NOMO-1 treated with DMSO at 0.1 percent for 48 hours (cell line): ENCODE measurements around the gene TM9SF2.
"Not testable (repeated sequence)": the region's sequence is repeated elsewhere in the genome, so short reads cannot be mapped to it uniquely, and the experiment has no call there.

ENCODE experiments used
- DNase-seq: peaks from one replicate; lab custom pipeline; 2025; ENCODE audit not compliant: unreplicated experiment; lab: John Stamatoyannopoulos, UW

The TM9SF2 gene

GRCh38 chr13:99501184-99501847 lies at the start of gene TM9SF2:
TM9SF2 (plus strand) TSS chr13:99501472; CDS start chr13:99501607, 135 bp downstream.
- DNase-seq, result peak; percentile 94

DNA sequence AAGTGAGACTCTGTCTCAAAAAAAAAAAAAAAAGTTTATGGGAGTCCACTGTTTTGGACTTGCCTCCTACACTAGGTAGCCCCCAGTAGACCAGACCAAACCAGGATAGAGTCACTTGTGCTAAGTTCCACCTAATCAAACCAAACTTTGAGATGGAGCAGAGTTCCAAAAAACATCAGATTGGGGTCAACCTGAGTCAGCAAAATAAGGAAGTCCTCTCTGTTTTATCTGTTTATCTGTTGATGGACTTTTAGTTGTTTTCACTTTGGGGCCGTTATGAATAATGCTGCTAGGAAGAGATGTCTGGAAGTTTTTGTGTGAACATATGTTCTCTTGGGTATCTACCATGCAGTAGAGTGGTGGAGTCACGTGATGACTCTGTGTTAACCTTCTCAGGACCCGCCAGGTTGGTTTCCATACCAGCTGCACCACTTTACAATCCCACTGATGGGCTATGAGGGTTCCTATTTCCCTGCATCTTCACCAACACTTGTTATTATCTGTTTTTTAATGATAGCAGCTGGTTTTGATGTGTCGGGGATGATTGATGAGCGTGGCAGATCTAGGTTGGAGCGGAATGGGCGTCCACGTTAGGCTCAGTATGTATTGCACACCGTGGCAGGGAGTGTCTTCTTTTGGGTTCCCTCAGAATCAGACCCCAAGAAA lies 46.6 kb upstream of the TM9SF2 start:
- no peak for DNase-seq

GRCh38 chr13:99459099-99459850 lies 42.0 kb upstream of the TM9SF2 start:
- DNase-seq, result no peak

- peak; percentile 39 for DNase-seq
Observed at GRCh38 chr13:99460802-99461201, 40.5 kb upstream of the TM9SF2 start.

- DNase-seq, result no peak
Observed at GRCh38 chr13:99463646-99464397, 37.5 kb upstream of the TM9SF2 start.

DNA sequence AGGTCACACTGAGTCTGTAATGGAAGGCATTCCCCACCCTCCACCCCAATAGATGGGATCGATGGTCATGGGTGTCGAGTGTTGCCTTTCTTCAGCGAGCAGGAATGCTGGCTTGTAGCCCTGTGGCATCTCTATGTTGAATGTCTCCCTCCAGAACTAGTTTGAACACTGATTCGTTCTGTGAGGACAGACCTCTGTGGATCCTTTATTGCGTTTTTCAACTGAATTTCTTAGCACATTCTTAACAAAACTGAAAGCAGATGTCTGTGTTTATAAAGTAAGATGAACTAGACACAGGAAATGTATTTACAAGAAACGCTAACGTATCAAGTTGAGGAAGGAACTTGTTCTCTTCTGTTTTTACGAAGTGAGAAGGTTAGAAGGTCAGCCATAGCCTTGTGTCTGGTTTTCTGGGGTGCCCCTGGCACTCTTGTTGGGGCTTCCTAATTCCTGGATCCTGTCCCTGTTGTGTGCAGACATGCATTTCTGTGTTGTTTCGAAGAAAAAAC lies 36.8 kb upstream of the TM9SF2 start:
- DNase-seq, result peak; percentile 39

- DNase-seq, result no peak
Observed at GRCh38 chr13:99465454-99465853, 35.8 kb upstream of the TM9SF2 start.

- DNase-seq, result no peak
Observed at GRCh38 chr13:99467764-99468163, 33.5 kb upstream of the TM9SF2 start.

GRCh38 chr13:99469041-99469440 lies 32.2 kb upstream of the TM9SF2 start:
- peak; percentile 57 for DNase-seq

GRCh38 chr13:99470027-99470426 lies 31.2 kb upstream of the TM9SF2 start:
- DNase-seq, result no peak

DNA sequence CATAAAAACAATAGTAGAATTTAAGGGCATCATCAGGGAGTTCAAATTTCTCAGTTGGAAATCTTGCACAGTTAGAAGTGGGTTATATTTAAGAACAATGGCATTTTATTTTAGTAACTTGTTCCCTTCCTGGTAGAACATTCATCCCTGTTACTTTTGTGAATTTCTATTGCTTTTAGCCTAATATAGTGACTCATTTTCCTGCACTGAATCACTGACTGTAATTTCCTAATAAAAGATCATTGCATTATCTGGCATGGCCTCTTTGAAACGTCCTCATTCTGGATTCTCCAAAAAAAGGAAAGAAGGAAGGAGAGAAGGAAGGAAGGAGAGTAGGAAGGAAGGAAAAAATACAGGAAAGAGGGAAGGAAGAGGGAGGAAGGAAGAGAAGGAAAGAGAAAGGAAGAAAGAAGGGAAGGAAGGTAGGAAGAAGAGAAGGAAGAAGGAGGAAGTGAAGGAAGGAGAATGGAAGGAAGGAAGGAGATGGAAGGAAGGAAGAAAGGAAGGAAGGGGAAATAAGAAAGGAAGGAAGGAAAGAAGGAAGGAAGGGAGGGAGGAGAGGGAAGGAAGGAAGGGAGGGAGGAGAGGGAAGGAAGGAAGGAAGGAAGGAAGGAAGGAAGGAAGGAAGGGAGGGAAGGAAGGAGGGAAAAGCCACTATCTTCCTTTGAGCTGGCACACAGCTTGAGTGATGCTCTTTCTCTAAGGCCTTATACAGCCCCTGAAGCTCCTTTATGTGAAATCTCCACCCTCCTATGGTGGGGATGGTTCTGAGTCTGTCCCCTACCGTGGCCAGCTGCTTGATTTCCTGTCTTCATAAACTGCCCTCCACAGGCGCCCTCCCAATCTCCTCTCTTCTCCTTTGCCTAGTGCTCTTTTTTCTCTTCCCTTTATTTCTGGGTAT lies 29.8 kb upstream of the TM9SF2 start:
- no peak for DNase-seq

- no peak for DNase-seq
Observed at GRCh38 chr13:99472122-99472440, 29.2 kb upstream of the TM9SF2 start.

- DNase-seq, result no peak
Observed at GRCh38 chr13:99473515-99473914, 27.8 kb upstream of the TM9SF2 start.

GRCh38 chr13:99476648-99477047 lies 24.6 kb upstream of the TM9SF2 start:
- DNase-seq, result no peak

- peak; percentile 29 for DNase-seq
Observed at GRCh38 chr13:99477493-99477892, 23.8 kb upstream of the TM9SF2 start.

DNA sequence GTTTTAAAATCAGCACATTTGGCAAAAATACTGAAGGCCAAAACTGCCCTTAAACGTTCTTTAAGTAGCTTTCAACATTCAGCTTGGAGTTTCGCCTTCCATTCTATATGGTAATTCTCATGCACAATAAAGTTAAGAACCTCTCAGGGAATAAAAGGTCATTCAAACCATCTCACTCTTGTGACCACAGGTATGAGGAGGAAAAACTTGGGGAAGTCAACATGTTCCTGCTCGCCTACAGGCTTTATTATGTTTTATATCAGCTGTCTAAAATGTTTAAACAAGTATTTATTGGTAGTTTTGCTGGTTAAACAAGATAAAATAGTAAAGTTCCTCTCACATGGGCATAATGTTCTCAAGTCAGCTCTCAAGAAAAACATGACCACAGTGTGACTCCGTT lies 19.9 kb upstream of the TM9SF2 start:
- DNase-seq, result no peak

- DNase-seq, result peak; percentile 97
Observed at GRCh38 chr13:99484473-99484872, 16.8 kb upstream of the TM9SF2 start.

DNA sequence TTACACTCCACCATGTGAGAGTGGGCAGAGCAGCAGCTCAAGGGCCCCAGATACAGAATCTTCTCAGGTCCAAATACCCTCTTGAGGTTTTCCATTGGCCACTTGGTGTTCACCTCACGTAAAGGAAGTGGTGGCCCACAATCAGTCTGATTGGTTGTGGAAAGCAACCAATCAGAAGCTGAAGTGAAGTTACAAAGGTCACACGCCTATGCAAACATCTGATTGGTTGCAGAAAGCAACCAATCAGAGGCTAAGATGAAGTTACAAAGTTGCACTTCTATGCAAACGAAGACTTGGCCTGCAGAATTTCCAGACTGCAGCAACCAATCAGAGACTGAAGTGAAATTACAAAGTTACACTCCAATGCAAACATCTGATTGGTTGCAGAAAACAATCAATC lies 14.3 kb upstream of the TM9SF2 start:
- DNase-seq, result no peak

- no peak for DNase-seq
Observed at GRCh38 chr13:99489028-99489427, 12.2 kb upstream of the TM9SF2 start.

GRCh38 chr13:99491750-99492149 lies 9.5 kb upstream of the TM9SF2 start:
- DNase-seq, result not testable (repeated sequence)
